GM21515 (cell line): ENCODE results near the gene CD247.

ENCODE experiments used
- ATAC-seq: cut with Tn5 transposase; IDR thresholded peaks from one replicate; pipeline ENCODE4 v1.9.1; 2021; ENCODE audit not compliant: unreplicated experiment

Gene CD247

GRCh38 chr1:167512046-167512654, 6.2 kb downstream of the CD247 start:
- no peak for ATAC-seq

GRCh38 chr1:167511374-167511986, 6.8 kb downstream of the CD247 start:
- no peak for ATAC-seq

GRCh38 chr1:167510881-167511280, 7.4 kb downstream of the CD247 start:
- ATAC-seq = no peak

DNA sequence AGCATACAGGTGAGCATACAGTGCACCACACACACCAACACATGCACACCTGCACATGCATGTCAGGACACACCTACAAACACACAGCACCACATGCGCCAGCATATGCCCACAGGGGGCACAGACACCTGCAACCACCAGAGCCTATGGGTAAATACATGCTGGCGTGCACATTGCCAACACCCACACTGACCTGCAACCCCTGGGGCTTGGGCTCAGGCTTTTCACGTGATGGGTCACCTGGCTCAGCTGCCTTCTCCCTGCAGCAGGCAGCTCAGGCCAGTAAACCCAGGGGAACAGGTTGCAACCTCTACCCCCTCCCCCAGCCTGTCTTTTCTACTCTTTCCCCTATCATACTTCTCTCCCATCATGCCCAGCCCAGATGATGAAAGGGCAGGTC, 8.1 kb downstream of the CD247 start:
- no peak for ATAC-seq

- ATAC-seq = no peak
These were observed 8.7 kb downstream of the CD247 start for GRCh38 chr1:167509587-167509986.

DNA sequence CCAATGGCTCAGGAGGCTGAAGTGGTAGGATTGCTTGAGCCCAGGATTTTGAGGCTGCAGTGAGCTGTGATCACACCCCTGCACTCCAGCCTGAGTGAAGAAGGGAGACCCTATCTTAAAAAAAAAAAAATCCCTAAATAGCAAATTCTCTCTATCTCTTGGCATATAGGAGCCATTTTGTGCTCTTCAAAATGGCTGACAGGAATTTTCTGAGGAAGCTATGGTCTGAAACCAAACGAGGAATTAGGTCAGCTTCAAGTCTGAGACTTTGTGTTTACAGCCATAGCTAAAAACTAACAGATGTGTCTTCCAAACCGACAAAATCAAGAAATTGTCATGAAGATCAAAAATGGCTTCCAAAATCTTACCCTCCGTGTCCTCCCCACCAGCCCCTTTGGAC, 10.6 kb downstream of the CD247 start:
- no peak for ATAC-seq

GRCh38 chr1:167504467-167504827, 13.9 kb downstream of the CD247 start:
- ATAC-seq = no peak

GRCh38 chr1:167503626-167504466, 14.5 kb downstream of the CD247 start:
- ATAC-seq = no peak

- no peak for ATAC-seq
These were observed 15.4 kb downstream of the CD247 start for GRCh38 chr1:167502719-167503462.

DNA sequence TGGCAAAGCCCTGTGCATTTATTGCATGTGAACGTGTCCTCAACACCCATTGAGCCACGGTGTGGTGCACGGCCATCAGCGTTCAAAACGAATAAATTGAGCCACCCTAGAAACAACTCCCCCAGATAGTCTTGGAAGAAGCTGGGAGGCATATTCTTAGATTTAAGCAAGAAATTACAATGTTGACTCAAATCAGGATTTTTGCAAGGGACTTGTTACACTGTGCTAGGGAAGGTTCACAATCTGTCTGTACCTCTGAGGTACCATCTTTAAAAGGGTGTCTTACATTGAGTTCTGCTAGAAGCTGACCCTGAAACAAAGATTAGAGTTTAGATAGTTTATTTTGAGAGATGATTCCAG, 16.2 kb downstream of the CD247 start:
- ATAC-seq = no peak

DNA sequence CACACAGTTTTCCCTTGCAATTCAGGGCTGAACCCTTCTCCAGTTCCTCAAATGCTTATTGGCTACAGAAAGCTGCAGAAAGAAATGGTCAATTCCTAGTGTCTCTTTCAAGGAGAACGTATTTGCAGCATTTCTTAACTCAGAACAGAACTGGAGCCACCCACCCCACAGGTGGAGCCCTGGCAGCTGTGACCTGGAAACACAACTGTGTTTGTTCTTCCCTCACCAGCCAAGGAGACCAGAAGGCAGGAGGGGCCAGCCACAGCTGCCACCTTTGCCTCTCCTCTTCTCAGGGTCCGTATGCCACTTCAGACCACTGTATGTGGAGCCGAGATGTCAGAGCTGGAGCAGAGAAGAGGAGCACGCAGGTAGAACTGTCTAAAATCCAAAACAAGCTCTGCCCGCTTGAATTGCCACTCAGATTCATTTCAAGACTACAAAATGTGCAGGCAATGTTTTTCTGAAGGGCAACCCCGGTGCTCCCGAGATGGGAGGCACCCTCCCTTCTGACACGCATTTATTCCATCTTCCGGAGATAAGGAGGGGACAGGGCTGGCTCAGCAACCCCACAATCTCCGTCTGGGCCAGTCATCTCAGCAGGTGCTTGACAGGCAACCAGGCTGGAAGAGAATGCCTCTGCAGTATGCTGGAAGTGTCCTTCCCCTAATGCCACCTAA, 16.7 kb downstream of the CD247 start:
- ATAC-seq = no peak

DNA sequence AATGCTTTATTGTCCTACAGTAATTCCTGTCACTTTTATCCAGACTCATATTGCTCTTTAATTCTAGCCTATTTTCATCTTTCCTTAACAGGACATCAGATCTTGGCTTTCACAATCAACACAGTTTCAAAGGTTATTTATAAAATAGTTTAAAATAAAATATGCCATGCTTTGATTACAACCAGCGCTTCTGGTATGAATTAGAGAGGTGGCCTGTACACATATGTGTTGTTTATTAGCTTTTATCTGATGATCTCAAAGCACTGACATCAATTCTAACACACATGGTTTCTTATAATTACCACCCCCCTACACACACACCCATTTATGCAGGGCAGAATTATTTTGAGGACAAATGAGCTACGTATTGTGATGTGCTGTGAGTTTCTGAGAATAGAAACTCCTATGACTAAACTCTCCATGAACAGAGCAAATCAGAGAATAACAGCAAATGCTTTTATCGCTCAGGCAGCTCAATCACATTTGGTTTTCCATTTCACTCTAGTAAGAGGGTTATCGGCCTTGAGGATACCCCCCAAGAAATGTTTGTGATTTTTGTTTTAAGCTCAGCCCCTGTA, 18.0 kb downstream of the CD247 start:
- ATAC-seq = no peak

DNA sequence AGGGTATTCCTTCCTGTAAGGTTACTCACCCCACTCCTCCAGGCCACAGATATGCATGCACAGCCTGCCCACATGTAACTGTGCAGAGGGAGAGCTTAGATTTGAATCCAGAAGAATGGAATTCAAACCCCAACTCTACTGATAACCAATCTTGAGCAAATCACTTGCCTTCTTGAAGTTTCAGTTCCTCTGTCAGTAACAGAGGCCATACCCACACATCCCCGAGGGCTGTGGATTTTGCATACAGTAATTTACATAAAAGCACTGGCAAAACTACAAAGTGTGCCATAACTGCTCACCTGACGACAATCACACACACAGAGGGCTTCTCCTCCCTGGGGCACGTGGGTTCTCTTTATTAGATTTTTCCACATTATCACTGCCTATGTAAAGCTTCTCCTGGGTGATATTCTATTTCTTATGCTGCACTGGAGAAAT, 18.6 kb downstream of the CD247 start:
- ATAC-seq = peak; percentile 97

DNA sequence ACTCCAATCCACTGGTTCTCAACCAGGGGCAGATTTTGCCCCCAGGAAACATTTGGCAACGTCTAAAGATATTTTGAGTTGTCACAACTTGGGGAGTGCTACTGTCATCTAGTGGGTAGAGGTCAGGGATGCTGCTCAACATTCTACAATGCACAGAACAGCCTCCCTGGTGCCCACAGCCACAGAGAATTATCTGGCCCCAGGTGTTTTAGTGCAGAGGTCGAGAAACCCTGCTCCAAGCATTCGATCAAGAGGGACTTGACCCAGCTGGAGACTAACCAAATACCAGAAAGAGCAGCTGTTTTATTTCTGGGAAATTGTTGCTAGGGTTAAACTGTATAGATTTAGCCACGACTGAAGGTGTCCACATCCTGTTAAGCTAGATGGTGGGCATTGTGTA, 19.2 kb downstream of the CD247 start:
- no peak for ATAC-seq

DNA sequence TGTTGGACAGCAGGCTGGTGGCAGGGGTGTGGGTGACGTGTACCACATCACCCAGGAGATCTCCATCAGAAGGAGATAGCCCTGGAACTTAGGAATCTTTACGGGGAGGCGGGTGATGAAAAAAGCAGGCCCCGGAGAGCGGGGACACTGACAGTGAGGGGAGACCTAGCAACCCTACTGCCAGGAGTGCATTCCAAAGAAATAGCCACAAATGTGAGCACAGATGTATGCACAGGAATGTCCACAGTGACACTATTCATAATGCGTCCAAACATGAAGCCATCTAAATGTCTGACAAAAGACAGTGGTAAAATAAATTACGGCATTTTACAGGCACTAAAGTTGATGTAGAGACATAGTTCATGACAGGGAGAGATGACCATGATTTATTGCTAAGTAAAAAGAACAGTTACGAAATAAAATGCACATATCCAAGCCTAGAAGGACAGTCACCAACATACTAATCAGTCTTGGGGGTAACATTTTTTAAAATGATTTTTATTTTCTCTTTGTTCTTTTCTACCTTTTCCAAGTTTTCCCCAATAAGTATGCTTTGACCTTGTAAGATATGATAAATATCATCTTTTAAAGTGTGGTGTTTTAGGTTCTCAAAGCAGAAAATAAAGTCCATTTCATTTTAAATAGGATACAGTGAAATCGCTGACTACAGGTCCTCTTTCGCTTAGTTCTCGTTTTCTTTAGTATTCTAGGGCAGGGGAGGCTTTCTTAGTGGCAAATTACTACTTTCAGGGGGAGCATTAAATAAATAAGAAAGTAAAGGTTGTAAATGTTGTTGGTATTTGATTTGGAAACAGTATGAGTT, 21.3 kb downstream of the CD247 start:
- ATAC-seq = no peak

DNA sequence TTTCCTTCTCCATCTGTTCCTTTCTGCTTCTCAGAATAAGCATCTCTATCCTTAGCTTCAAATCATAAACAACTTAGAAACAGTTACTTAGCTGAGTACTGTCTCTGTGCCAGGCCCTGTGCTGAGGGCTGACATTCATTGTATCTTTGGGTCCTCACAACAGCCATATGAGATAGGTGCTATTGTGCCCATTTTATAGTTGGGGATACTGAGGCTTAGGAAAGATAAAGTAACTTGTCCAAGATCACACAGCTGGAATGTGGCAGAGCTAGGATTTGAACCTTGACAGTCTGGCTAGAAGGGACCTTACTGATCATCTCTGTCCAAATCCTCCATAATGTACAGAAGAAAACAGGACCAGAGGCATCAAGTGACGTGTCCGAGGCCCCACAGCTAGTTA, 25.0 kb downstream of the CD247 start:
- no peak for ATAC-seq

- ATAC-seq = no peak
These were observed 25.8 kb downstream of the CD247 start for GRCh38 chr1:167492481-167492910.

GRCh38 chr1:167491586-167492461, 26.5 kb downstream of the CD247 start:
- ATAC-seq = no peak

DNA sequence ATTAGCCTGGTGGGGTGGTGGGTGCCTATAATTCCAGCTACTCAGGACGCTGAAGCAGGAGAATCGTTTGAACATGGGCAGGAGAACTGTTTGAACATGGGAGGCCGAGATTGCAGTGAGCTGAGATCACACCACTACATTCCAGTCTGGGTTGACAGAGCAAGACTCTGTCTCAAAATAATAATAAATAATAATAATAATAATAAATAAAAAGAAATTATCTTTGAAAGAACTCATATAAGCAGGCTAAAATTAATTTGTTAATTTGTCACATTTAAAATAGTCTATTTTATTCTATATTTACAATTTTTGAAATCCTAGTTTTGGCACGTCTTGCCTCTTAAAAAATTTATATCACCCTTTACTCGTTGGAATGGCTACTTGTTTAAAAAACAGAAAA, 27.6 kb downstream of the CD247 start:
- ATAC-seq = no peak
